HG03354 (cell line): Measurements from ENCODE around the gene UTP20.
"Not testable (repeated sequence)": the region's sequence is repeated elsewhere in the genome, so short reads cannot be mapped to it uniquely, and the experiment has no call there.

Experiments
- ATAC-seq: cut with Tn5 transposase; IDR thresholded peaks from one replicate; pipeline ENCODE4 v1.9.1; 2021; ENCODE audit warnings: mild to moderate bottlenecking; ENCODE audit not compliant: unreplicated experiment, poor library complexity, severe bottlenecking

Gene UTP20

DNA sequence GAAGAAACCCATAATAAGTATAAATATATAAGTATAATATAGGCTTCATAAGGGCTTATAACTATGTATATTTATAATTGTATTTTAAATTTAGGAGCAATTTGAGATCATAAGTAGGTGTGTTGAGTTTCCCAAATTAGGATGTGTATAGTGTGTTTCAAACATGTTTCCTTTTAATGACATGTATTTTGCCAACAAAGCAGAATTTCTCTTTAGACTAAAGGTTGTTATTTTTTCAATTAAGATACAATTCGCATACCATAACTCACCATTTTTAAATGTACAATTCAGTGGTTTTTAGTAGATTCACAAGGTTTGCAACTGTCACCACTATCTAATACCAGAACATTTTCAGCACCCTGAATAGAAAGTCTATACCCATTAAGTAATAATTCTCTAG, 135.3 kb downstream of the UTP20 start:
- no peak for ATAC-seq

DNA sequence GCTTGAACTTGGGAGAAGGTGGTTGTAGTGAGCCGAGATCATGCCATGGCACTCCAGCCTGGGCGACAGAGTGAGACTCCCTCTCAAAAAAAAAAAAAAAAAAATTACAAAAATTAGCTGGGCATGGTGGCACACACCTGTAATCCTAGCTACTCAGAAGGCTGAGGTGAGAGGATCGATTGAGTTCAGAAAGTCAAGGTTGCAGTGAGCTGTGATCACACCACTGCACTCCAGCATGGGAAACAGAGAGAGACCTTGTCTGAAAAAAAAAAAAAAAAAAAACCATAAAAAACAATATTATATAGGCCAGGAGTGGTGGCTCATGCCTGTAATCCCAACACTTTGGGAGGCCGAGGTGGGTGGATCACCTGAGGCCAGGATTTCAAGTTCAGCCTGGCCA, 142.2 kb downstream of the UTP20 start:
- not testable (repeated sequence) for ATAC-seq

DNA sequence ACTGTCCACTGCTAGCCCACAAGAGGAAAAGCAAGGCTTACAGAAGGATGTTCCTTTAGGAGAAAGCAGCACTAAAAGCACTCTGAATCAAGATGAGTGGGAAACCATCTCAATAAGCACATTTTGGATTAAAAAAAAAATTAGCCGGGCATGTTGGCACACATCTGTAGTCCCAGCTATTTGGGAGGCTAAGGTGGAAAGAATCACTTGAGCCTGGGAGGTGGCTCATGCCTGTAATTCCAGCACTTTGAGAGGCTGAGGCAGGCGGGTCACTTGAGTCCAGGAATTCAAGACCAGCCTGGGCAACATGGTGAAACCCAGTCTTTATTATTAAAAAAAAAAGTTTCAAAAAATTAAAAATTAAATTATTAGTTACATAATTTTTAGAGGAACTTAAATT, 144.7 kb downstream of the UTP20 start:
- no peak for ATAC-seq

DNA sequence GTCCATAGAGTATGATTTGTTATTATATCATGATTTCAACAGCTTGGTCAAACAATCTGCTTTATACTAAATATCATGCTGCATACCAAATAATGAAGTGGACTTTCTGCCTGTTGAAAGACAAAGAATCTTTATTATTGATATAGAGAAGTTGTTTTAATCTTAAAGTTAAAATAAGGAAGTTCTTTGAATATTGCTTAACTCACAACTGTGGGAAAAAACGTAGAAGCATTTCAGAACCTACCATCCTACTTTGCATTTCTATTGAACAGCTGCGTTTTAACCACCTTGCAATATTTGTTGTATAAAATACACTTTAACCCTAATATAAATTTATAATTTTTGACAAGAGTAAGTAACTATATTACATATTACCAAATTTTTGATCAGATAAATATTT, 150.6 kb downstream of the UTP20 start:
- ATAC-seq = no peak

DNA sequence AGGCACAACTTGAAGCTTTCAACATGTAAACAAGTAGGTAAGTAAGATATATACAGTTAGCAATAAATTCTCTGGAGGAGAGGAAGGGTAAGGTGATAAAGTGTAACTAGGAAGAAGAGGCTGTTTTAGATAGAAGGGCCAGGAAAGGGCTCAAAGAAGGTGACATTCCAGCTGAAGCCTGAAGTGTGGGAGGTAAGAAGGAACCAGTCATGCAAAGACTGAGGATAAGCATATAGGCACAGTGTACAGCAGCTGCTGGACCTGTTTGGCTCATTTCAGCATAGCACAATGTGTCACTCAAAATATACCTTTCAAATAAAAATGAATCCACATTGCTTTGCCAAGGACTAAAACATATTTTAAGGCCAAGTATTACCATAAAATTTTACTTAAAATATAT, 156.2 kb downstream of the UTP20 start:
- no peak for ATAC-seq
